Measurements from ENCODE around the gene NAPSA. TPM values are rescaled to one million over a fixed set of nuclear protein-coding genes. Genes with fewer than 3 reads are reported as not detected.

Gene NAPSA
- total and polyA plus RNA-seq, 2 of the 8 experiments (the other 6 are each of a cell fraction or from before 2014, with no cell fraction given): 0.71 to 0.73 TPM

- Histone ChIP-seq H2BK12ac (ENCODE audit: low read depth, low read length) (no peak overlapping the region), H3K23ac (ENCODE audit: insufficient read length) (no peak overlapping the region), H2AFZ (ENCODE audit: low read length) (no peak overlapping the region), H2BK5ac (ENCODE audit: low read depth, low read length) (no peak overlapping the region), H3K27me3 (replicated peaks in 1 of 4; ENCODE audit: control insufficient read depth in 3 of 4, extremely low read depth in 1 of 4, insufficient read depth in 3 of 4, low read length in 3 of 4) (no peaks in the 10 kb centered on the region), H3K56ac (replicated peaks; ENCODE audit: insufficient read length, low read depth, low read length) (no peak overlapping the region), H3K14ac (ENCODE audit: insufficient read length) (no peak overlapping the region), H3K4me1 (replicated peaks in 1 of 4; ENCODE audit: control insufficient read depth in 3 of 4, insufficient read depth in 4 of 4, low read length in 3 of 4) (peaks cover 0 to 3% (median under 1%) of the 10 kb centered on the region in 4 experiments; a peak in 4 of 7 replicates), H3K4me2 (ENCODE audit: insufficient read depth in 1 of 2, low read depth in 2 of 2, low read length in 2 of 2) (no peak overlapping the region), H3K18ac (ENCODE audit: extremely low read depth, low read length) (no peak overlapping the region), H4K5ac (ENCODE audit: insufficient read length, low read depth, low read length) (no peak overlapping the region), H3K9me3 (ENCODE audit: insufficient read depth in 2 of 2, low read depth in 1 of 2, low read length in 1 of 2) (peaks cover 0 to 14% of the 10 kb centered on the region in 2 experiments; a peak in 2 of 4 replicates), H3K23me2 (ENCODE audit: low read depth, low read length) (peaks cover 9% of the 10 kb centered on the region; the same call in 1 of the 2 replicates), H4K8ac (ENCODE audit: extremely low read depth, insufficient read depth, low read length) (no peak overlapping the region), H3K4me3 (ENCODE audit: extremely low read depth in 1 of 4, insufficient read depth in 2 of 4, low read depth in 3 of 4, low read length in 4 of 4) (no peak overlapping the region), H2BK20ac (ENCODE audit: low read length) (no peak overlapping the region), H3K79me1 (ENCODE audit: low read depth, low read length) (peaks cover 12% of the 10 kb centered on the region), H3K79me2 (ENCODE audit: control insufficient read depth in 1 of 2, insufficient read depth in 2 of 2, low read length in 2 of 2) (peaks cover 12 to 51% of the 10 kb centered on the region in 2 experiments; a peak in 3 of 4 replicates), H2BK120ac (replicated peaks; ENCODE audit: low read depth, low read length) (no peak overlapping the region), H3K9ac (replicated peaks in 1 of 4; ENCODE audit: extremely low read depth in 1 of 4, low read depth in 3 of 4, low read length in 3 of 4) (no peak overlapping the region; a peak in 1 of 7 replicates), H3K36me3 (ENCODE audit: control insufficient read depth in 2 of 4, insufficient read depth in 4 of 4, low read length in 3 of 4) (peaks cover 6 to 24% (median 11%) of the 10 kb centered on the region in 4 experiments; a peak in 7 of 8 replicates), H3K27ac (ENCODE audit: low read depth, low read length) (no peak overlapping the region), H4K20me1 (replicated peaks in 1 of 2; ENCODE audit: control insufficient read depth in 1 of 2, insufficient read depth in 2 of 2, low read length in 2 of 2) (peaks cover 5 to 17% of the 10 kb centered on the region in 2 experiments), H2AK5ac (ENCODE audit: low read depth, low read length) (no peak overlapping the region), H3K4ac (replicated peaks; ENCODE audit: insufficient read length, low read depth, low read length) (no peak overlapping the region), H2BK15ac (ENCODE audit: low read length) (no peak overlapping the region), H4K91ac (replicated peaks; ENCODE audit: insufficient read length, low read length) (no peak overlapping the region)
- CTCF ChIA-PET (ENCODE audit: partially characterized antibody): interaction anchor here (1.6 kb wide), 1 partner anchor 15 kb away, joined by 6 read pairs; no protein-coding TSS in a partner anchor
- WGBS, 2 experiments (ENCODE audit: extremely low coverage in 1 of 2, insufficient coverage in 1 of 2, insufficient read length in 1 of 2, insufficient replicate concordance in 2 of 2, low coverage in 1 of 2, low lambda C conversion rate in 2 of 2, missing lambda C conversion rate in 1 of 2): 96% methylated on average over 21 of the region's 21 CpGs; no CpG with 5 or more reads in 1 of the 2 experiments
- FAIRE-seq (no peak), DNase-seq (ENCODE audit: low read depth in 1 of 2, low spot score in 2 of 2) (no peak)
- POLR2A ChIA-PET (ENCODE audit: partially characterized antibody): interaction anchor here (0.6 to 4.0 kb wide), 9 partner anchors 11 to 147 kb away, joined by 3 to 15 read pairs (median 4); partner anchors contain the start of gene NR1H2
- TF ChIP-seq POLR2A (IDR thresholded peaks at IDR 0.05; ENCODE audit: control extremely low read depth in 1 of 2, low read depth in 2 of 2, low read length in 2 of 2): 0 out of 3 replicates have a peak, but pooled peaks of 1 of the 2 experiments have one; percentile 19
- no peak for TF ChIP-seq GTF2F1 (IDR thresholded peaks at IDR 0.05; ENCODE audit: borderline replicate concordance, low read depth, low read length)
Observed at GRCh38 chr19:50387176-50387867, 21.9 kb upstream of the NAPSA start.

Data from H1 (cell line).